ENCODE measurements around the gene SCYL1. TPM values are rescaled to one million over a fixed set of nuclear protein-coding genes. Genes with fewer than 3 reads are reported as not detected.

The SCYL1 gene
- total and polyA plus RNA-seq, 2 of the 4 experiments (the other 2 are of a cell fraction) = 96.4 to 150 TPM

DNA sequence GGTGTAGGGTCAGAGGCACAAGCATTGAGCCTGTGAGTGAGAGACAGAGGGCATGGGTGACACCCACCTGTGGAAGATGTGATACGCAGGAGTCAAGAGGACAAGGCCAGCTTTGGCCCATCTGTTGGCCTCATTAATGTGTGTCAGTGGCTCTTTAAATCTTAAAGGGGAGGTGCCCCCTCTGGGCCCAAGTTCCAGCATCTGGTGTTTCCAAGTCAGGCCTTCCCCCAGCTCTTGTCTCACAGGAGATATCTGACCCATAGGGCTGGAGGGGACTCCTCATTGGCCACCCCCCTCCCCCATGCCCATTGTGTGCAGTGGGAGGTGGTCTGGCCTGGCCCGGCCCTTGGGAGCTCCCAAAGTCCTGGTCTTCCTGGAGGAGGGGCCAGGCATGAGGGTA, 61.8 kb downstream of the SCYL1 start:
- no peak overlapping the region for H2AK9ac ChIP-seq (replicated peaks; ENCODE audit: low read depth, low read length, poor library complexity)
- H4K91ac ChIP-seq (ENCODE audit: insufficient read depth, low read depth, low read length) = no peak overlapping the region
- no peak overlapping the region for H4K8ac ChIP-seq (ENCODE audit: low read depth in 2 of 2, low read length in 2 of 2)
- H2AFZ ChIP-seq (replicated peaks; ENCODE audit: low read length, poor library complexity) = no peak overlapping the region
- no peak overlapping the region for H2BK120ac ChIP-seq (ENCODE audit: low read depth, low read length)
- 0 out of 2 replicates have a peak, but pooled peaks cover 4% of the 10 kb centered on the region for H4K20me1 ChIP-seq (ENCODE audit: insufficient read depth, low read length)
- H3K27me3 ChIP-seq (ENCODE audit: control insufficient read depth, insufficient read depth, low read length) = no peaks in the 10 kb centered on the region
- no peak overlapping the region for H3K23ac ChIP-seq (ENCODE audit: low read depth, low read length)
- H2BK20ac ChIP-seq (ENCODE audit: low read depth, low read length) = no peak overlapping the region
- DNase-seq (no peak), ATAC-seq (ENCODE audit: low read depth) (peak; percentile 52)
- H3K4me3 ChIP-seq (ENCODE audit: insufficient read depth, low read depth, low read length) = no peak overlapping the region
- no peak overlapping the region for H3K18ac ChIP-seq (ENCODE audit: low read depth, low read length)
- dilution Hi-C loops (cut with HindIII; ENCODE audit: low sequenced_read_pairs, unreplicated experiment) = no loop called here
- no peak overlapping the region for H3K4ac ChIP-seq (ENCODE audit: low read depth, low read length)
- intact Hi-C loops (cut with micrococcal nuclease) = no loop called here
- H3K79me1 ChIP-seq (ENCODE audit: low read depth in 1 of 2, low read length in 2 of 2) = peaks cover 0 to 24% of the 10 kb centered on the region in 2 experiments; a peak in 1 of 4 replicates
- no peak overlapping the region for H3K4me2 ChIP-seq (ENCODE audit: low read depth, low read length)
- no peak overlapping the region for H4K5ac ChIP-seq (ENCODE audit: low read depth, low read length)
- CTCF ChIA-PET = no interaction called here
- no peak overlapping the region for H3K14ac ChIP-seq (replicated peaks; ENCODE audit: low read depth, low read length)
- H2AK5ac ChIP-seq (ENCODE audit: low read depth, low read length) = 0 out of 2 replicates have a peak overlapping the region, but pooled peaks have one; percentile 38
- POLR2A ChIA-PET (ENCODE audit: unreplicated experiment) = no interaction called here
- no peak overlapping the region; the same call in 1 of the 2 replicates for H3K9ac ChIP-seq (ENCODE audit: low read depth, low read length)
- TF ChIP-seq BHLHE40 (IDR thresholded peaks at IDR 0.05; ENCODE audit: low read depth, low read length) (no peak), RCOR1 (IDR thresholded peaks at IDR 0.05; ENCODE audit: insufficient replicate concordance, low read length) (no peak), RAD21 (IDR thresholded peaks at IDR 0.05; ENCODE audit: low read length) (no peak), SMC3 (IDR thresholded peaks at IDR 0.05; ENCODE audit: low read depth, low read length) (no peak), MAZ (IDR thresholded peaks at IDR 0.05; ENCODE audit: borderline replicate concordance, low read depth, low read length) (no peak), POLR2A (IDR thresholded peaks at IDR 0.05; ENCODE audit: low read depth, low read length) (no peak), NFE2L2 (IDR thresholded peaks at IDR 0.05; ENCODE audit: low read depth, low read length) (no peak), MXI1 (IDR thresholded peaks at IDR 0.05; ENCODE audit: borderline replicate concordance, low read depth, low read length) (no peak), USF2 (IDR thresholded peaks at IDR 0.05; ENCODE audit: low read depth, low read length) (no peak), CHD1 (IDR thresholded peaks at IDR 0.05; ENCODE audit: low read depth, low read length) (no peak), RFX5 (IDR thresholded peaks at IDR 0.05; ENCODE audit: low read depth, low read length) (no peak), ELK1 (IDR thresholded peaks at IDR 0.05; ENCODE audit: borderline replicate concordance, low read depth, low read length) (no peak), FOS (IDR thresholded peaks at IDR 0.05; ENCODE audit: low read depth, low read length) (no peak), MAFK (IDR thresholded peaks at IDR 0.05; ENCODE audit: low read depth, low read length) (no peak), CEBPB (IDR thresholded peaks at IDR 0.05; ENCODE audit: low read depth, low read length) (no peak)
- TF ChIP-seq, protein P1, sequence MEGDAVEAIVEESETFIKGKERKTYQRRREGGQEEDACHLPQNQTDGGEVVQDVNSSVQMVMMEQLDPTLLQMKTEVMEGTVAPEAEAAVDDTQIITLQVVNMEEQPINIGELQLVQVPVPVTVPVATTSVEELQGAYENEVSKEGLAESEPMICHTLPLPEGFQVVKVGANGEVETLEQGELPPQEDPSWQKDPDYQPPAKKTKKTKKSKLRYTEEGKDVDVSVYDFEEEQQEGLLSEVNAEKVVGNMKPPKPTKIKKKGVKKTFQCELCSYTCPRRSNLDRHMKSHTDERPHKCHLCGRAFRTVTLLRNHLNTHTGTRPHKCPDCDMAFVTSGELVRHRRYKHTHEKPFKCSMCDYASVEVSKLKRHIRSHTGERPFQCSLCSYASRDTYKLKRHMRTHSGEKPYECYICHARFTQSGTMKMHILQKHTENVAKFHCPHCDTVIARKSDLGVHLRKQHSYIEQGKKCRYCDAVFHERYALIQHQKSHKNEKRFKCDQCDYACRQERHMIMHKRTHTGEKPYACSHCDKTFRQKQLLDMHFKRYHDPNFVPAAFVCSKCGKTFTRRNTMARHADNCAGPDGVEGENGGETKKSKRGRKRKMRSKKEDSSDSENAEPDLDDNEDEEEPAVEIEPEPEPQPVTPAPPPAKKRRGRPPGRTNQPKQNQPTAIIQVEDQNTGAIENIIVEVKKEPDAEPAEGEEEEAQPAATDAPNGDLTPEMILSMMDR (conservative IDR thresholded peaks at IDR 0.05; ENCODE audit: low read depth, low read length) = no peak
- no peak overlapping the region for H3K56ac ChIP-seq (ENCODE audit: extremely low read depth, insufficient read depth, low read length)
- in situ Hi-C loops (cut with MboI; ENCODE audit: low sequenced_read_pairs) = no loop called here
- no CpG with 5 or more reads among the region's 2 CpGs for WGBS, 2 experiments (ENCODE audit: extremely low coverage in 2 of 2, insufficient read length in 1 of 2)
- no TSS peak for BruUV-seq (replicated peaks)
- H3K9me1 ChIP-seq (ENCODE audit: insufficient read depth, low read length) = no peaks in the 10 kb centered on the region
- no peak overlapping the region for H3K27ac ChIP-seq (ENCODE audit: insufficient read depth, low read length)
- H3K36me3 ChIP-seq (ENCODE audit: control insufficient read depth, insufficient read depth, low read length) = peaks cover 36% of the 10 kb centered on the region
- no peaks in the 10 kb centered on the region for H3K9me3 ChIP-seq (ENCODE audit: control insufficient read depth, insufficient read depth, low read length)
- H3K4me1 ChIP-seq (ENCODE audit: control insufficient read depth, insufficient read depth, low read length) = peaks cover 4% of the 10 kb centered on the region
- no peak overlapping the region for H2BK5ac ChIP-seq (ENCODE audit: low read depth, low read length, poor library complexity, severe bottlenecking)
- H2BK15ac ChIP-seq (ENCODE audit: low read depth, low read length) = no peak overlapping the region

Measured in IMR-90 (cell line).